ENCODE measurements around the gene SNX30.

SNX30 gene

DNA sequence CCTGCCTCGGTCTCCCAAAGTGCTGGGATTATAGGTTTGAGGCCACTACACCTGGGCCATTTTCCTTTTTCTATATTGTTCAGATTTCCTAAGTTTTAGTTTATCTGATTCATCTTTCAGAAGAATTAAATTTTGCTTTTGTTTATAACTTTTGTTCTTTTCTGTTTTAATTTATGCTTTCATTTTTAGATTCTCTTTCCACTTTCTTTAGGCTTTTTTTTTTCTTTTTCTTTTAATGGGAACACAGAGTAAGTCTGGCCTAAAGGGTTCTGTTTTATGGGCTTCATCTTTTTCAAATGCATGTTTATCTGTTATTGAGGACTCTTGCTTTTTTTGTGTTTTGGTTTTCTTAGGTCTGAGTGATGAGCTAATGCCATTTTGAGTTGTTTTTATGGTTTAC is 42.1 kb downstream of the SNX30 start:
- DNase-seq (ENCODE audit: low spot score), result no peak
- TF ChIP-seq, protein P1, sequence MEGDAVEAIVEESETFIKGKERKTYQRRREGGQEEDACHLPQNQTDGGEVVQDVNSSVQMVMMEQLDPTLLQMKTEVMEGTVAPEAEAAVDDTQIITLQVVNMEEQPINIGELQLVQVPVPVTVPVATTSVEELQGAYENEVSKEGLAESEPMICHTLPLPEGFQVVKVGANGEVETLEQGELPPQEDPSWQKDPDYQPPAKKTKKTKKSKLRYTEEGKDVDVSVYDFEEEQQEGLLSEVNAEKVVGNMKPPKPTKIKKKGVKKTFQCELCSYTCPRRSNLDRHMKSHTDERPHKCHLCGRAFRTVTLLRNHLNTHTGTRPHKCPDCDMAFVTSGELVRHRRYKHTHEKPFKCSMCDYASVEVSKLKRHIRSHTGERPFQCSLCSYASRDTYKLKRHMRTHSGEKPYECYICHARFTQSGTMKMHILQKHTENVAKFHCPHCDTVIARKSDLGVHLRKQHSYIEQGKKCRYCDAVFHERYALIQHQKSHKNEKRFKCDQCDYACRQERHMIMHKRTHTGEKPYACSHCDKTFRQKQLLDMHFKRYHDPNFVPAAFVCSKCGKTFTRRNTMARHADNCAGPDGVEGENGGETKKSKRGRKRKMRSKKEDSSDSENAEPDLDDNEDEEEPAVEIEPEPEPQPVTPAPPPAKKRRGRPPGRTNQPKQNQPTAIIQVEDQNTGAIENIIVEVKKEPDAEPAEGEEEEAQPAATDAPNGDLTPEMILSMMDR (IDR thresholded peaks at IDR 0.05; ENCODE audit: extremely low read depth, missing control alignments), result no peak

DNA sequence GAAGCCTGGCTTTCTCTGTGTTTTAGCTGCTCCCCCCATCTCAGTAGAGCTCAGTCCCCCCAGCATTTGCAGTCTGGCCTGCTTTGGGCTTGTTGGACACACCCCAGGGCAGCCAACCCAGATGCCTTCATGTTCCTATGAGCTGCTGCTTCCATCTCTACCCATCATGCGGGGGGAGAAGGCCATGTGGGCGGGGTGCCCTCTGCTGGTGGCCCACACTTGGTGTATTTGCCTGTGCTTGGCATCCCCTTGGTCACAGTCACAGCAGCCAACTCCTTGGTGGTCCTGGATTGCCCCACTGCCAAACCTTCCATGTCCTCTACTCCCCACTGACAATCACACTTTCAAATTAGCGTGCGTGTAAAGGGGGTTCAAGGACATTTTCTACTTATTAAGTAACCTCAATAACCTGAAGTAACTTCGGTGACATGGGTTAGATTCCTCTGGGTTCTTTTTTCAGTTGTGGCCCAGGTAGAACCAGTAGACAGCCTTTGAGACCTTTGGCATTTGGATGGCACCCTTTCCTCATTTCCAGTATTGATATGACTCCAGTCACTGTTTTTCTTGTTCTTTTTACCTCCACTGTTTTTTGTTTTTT is 42.8 kb downstream of the SNX30 start:
- TF ChIP-seq, protein P1 (IDR thresholded peaks at IDR 0.05; ENCODE audit: extremely low read depth, missing control alignments), result peak; percentile 85
- peak; percentile 72 for DNase-seq (ENCODE audit: low spot score)

DNA sequence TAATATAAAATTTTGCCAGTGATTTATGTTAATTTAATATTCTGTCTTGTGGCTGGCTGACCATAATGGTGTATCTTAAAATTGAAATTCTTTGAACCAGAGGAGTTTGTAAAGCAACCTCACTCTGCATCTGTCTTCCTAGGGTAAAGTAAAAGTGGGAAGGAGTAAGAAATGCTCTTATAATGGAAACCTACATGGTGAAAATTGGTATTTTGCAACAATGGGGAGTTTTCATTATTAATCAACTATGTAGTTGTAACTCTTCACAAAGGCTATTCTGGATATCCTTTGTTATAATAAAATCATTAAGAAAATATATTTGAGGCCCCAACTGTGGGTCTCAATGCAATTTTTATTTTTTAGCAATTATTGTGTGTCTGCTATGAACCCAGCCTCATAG is 44.2 kb downstream of the SNX30 start:
- no peak for DNase-seq (ENCODE audit: low spot score)
- TF ChIP-seq, protein P1 (IDR thresholded peaks at IDR 0.05; ENCODE audit: extremely low read depth, missing control alignments), result no peak

DNA sequence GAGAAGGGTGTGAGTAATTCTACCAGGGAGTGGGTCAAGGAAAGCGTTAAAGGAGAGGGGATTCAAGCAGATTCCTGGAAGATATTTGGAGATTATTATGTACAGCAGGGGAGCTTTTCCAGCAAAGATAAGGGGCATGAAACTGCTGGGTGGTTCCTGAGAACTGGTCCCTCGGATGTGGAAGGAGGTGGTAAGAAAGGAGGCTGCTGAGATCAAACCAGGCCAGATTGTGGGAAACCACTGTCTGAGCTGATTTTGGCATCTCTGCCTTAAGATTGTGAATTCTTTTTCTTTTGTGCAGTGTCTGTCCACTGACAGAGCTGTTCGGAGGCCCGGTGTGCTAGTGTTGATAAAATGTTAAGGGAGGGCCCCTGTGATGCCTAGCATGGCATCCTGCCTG is 45.4 kb downstream of the SNX30 start:
- no peak for DNase-seq (ENCODE audit: low spot score)
- TF ChIP-seq, protein P1 (IDR thresholded peaks at IDR 0.05; ENCODE audit: extremely low read depth, missing control alignments), result no peak

DNA sequence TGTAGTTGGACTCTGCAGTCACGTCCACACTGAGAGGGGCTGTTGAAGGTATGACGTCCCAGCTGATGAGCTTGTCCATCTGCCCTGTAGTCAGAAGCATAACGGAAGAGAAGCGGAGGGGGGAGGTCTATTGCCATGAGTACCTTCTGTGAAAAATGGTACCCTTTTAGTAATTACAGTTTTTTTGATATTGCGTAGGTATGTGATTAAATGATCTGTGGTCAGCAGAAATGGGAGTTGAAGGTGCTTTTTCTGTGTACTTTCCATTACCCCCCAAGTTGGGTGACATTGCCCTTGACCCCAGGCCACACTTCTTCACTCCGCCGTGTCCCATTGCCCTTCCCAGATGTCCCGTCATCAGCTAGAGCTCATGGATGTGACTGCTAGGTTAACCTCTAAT is 45.9 kb downstream of the SNX30 start:
- TF ChIP-seq, protein P1 (IDR thresholded peaks at IDR 0.05; ENCODE audit: extremely low read depth, missing control alignments), result no peak
- DNase-seq (ENCODE audit: low spot score), result no peak

DNA sequence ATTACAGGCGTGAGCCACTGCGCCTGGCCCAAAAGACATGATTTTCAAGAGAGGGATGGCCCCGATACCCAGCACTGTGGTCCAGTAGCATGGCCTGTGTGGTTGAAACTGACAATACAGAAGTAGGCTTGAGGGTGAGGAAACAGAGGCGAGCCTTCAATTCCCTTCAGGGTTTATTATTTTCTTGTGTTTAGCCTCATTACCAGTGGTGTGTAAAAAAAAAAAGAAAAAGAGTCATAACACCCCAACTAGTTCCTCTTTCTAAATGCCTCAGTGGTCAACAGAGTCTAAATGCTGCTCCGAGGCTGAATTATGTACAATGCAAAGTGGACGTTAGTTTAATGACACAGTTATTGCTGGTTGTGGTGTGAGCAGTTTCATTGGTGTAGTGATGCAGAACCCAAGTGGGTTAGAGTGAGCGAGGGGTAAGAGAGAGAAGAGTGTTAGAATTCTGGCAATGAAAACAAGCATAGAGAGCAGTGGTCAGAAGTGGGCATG is 58.8 kb downstream of the SNX30 start:
- TF ChIP-seq, protein P1 (IDR thresholded peaks at IDR 0.05; ENCODE audit: extremely low read depth, missing control alignments), result no peak
- DNase-seq (ENCODE audit: low spot score), result peak; percentile 82

DNA sequence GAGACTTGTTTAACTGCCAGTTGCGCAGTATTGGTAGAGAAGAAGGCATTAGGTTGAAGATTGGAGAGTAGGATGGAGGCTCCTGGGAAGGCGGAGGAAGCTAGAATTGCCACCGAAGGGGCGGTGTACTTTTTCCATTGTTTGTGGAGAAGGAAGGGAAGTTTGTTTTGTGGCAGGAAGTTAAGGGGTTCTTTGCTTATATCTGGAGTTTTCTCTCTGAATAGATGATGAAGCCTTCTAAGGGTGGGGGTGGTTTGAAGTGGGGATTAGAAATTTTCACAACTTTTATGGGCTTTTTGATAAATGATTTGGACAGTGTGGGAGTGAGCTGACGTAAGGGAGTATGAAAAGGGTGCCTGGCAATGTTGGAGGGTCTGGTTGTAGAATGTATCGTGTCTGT is 59.3 kb downstream of the SNX30 start:
- TF ChIP-seq, protein P1 (IDR thresholded peaks at IDR 0.05; ENCODE audit: extremely low read depth, missing control alignments), result no peak
- no peak for DNase-seq (ENCODE audit: low spot score)
